GM13976 (cell line): ENCODE results near the gene RAMACL.

Experiments
- DNase-seq: peaks from one replicate; pipeline ENCODE4 v3.0.0; 2012; ENCODE audit warnings: low spot score
- in situ Hi-C: fragments of 300-500 bp; cut with MboI; formaldehyde crosslinking; loops from one replicate; pipeline ENCODE4 v1.12.0; 2022; ENCODE audit warnings: low sequenced_read_pairs, mixed read lengths, inconsistent platforms; ENCODE audit not compliant: unreplicated experiment
- TF ChIP-seq, protein P1 (sequence below): IDR thresholded peaks from 2 replicates; pipeline ENCODE4 v1.5.1; 2012; ENCODE audit warnings: borderline replicate concordance, mild to moderate bottlenecking; ENCODE audit not compliant: insufficient read depth; ENCODE audit errors: extremely low read depth, missing control alignments, control extremely low read depth

Gene RAMACL

GRCh38 chr6:166604328-166604727 lies 17.9 kb upstream of the RAMACL start:
- in situ Hi-C loops: no loop called here
- TF ChIP-seq, protein P1, sequence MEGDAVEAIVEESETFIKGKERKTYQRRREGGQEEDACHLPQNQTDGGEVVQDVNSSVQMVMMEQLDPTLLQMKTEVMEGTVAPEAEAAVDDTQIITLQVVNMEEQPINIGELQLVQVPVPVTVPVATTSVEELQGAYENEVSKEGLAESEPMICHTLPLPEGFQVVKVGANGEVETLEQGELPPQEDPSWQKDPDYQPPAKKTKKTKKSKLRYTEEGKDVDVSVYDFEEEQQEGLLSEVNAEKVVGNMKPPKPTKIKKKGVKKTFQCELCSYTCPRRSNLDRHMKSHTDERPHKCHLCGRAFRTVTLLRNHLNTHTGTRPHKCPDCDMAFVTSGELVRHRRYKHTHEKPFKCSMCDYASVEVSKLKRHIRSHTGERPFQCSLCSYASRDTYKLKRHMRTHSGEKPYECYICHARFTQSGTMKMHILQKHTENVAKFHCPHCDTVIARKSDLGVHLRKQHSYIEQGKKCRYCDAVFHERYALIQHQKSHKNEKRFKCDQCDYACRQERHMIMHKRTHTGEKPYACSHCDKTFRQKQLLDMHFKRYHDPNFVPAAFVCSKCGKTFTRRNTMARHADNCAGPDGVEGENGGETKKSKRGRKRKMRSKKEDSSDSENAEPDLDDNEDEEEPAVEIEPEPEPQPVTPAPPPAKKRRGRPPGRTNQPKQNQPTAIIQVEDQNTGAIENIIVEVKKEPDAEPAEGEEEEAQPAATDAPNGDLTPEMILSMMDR: no peak
- DNase-seq: no peak

DNA sequence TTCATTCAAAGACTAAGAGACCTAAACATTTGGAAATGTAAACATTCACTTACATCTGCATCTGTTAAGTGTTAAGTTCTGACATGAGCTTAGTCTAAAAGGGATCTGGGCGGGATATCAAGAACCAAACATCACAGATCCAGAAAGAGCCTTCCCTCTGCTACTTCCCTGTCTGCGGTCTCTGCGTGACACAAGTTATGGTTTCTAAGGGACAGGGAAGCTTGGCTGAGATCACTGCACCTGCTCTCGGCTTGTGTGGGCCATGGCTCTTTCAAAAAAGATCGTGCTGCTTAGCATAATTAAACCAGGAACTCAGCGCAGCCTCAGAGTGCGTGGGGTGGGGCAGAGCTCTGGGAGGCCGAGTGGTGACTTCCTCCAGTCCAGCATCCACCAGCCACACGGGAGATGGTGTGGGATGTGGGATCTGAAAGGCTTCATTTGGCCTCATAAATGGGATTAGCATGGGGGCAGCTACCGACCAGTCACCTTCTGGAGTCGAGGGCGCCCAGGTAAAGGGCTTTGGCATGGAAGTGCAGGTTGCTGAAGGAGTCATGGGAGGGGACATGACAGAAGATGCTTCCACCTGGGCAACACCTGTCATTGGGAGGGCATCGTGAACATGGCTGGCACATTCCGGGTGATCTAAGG lies 16.7 kb upstream of the RAMACL start:
- TF ChIP-seq, protein P1: no peak

GRCh38 chr6:166601956-166602355 lies 15.5 kb upstream of the RAMACL start:
- no peak for DNase-seq
- in situ Hi-C loops: no loop called here
- TF ChIP-seq, protein P1: no peak

More for the DNA sequence above, 16.7 kb upstream of the RAMACL start:
- in situ Hi-C loops: no loop called here
- DNase-seq: no peak

DNA sequence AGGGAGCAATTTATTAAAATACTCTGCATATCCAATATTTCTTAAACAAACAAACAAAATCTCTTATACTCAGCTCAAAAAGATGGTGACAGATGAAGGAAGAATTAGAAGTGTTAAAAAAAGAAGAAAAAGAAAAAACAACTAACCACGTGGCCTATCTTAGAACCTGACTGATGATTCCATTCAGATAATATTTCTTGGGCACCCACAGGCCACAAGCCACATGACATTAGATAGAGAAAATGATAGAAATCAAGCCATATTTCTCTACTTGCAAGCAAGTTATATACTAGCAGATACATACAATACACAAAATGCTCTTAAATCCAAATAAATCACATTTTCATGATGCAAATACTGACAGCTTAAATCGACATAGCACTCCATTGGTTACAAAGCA lies 14.5 kb upstream of the RAMACL start:
- TF ChIP-seq, protein P1: no peak
- in situ Hi-C loops: no loop called here
- DNase-seq: no peak

DNA sequence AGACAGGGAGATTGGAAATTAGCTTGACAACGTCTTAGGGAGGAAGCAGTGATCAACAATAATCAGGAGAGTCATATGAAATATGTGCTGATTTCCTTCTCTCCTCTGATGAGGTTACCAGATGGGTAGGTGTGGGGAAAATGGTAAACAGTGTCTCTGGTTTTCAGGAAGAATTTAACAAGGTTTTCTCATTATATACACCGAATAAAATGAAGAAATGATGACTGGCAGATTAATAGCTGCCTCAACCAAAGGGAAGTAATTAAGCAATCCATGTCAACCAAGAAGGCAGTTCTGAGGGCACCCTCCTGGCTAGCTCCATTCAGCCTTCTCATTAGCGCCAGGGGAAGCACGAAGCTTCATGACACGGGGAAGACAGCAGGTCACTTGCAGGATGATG lies 12.7 kb upstream of the RAMACL start:
- no peak for DNase-seq
- TF ChIP-seq, protein P1: no peak
- in situ Hi-C loops: no loop called here

DNA sequence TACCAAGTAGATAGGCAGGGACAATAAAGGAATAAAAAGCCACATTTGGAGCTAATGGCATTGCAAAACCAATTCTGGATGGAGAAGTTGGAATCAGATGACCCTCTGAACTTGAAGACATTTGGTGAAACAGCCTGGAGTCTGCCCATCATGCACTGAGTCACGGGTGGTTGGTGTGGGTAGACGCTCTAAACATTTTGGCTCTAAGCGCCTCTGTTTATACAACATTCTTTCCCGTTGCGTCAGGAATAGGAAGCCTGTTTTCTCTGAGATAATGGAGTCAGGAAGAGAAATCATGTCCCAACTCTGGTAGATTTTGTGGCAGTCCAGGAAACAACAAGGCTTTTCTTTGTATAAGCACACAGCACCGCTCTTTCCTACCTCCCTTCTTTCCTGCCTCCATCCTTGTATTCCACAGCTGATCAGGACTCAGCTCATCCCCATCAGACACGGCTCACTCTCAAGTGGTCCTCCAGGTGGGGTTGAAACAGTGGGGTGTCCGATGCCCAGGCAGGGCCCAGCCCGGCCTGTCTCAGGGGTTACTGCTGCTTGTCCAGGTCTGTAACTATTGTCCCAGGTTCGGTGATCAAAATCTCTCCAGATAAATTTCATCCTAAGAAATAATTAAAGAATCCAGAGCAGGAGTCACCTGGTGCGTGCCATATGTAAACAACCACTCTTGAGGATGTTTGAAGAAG lies 12.1 kb upstream of the RAMACL start:
- in situ Hi-C loops: no loop called here
- TF ChIP-seq, protein P1: no peak
- no peak for DNase-seq
